ENCODE results near the gene GRP.
"Not testable (repeated sequence)": the region's sequence is repeated elsewhere in the genome, so short reads cannot be mapped to it uniquely, and the experiment has no call there.

GRP gene

DNA sequence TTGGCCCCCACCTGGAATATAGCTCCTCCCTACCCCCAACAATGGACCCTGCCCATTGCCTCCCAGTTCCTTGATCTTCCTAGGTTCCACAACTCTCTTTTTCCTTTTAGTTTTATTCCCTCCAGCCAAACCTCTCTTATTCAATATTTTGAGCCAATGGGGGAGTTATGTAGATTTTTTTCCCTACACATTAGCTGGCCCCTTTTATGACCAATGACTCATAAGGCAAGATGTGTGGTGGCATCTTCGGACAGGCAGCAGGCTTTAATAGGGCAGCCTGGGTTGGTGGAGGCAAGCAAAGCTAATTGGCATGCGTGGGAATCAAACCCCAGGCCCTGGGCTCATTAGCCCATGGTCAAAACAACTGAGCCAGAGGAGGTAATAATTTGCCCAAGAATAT, 9.2 kb downstream of the GRP start:
- DNase-seq = no peak

DNA sequence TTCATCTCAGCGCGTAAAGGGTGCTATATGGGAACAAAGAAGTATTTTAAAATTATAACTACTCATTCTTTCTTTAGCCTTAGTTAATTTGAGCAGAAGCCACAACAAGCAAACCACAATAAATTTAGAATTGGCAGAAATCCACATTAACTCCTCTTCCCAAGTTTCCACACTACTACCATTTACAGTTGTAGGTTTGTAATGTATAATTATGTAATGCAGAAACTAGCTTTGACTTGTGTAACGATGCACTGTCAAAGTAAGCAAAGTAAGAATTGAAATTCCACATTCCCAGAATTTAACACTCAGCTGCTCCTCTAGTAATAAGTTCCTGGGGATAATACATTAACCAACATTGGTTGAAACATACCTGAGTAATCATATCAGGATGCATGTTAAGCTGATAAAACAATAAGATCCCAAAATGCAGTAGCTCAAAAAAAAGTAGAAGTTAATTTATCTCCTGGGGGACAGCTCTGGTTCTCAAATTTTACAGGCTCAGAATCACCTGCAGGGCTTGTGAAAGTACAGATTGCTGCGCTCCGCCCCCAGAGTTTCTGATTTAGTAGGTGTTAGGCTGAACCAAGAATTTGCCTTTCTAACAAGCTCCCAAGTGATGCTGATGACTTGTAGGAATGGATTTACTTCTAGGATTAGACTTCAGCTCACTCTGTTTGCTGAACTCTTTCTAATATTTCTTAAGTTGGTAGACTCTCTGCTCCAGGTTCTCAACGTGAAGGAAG, 9.9 kb downstream of the GRP start:
- DNase-seq = no peak

DNA sequence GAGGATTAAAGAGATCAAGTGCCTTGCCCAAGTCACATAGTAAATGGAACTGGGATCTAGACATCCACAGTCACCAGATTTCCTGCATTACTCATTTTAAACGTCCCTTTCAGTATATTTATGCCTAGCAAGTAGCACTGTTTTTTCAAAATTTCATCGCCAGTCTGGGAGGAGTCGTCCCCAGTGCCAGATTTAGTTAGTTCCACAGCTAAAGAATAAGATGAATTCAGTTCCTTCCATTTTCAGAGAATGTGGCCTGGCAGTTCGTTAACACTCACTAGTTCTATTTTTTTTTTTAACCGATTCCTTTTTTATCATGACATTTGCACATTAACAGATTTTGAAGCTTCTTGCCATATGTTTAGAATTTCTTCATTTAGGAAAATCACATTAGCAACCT, 11.2 kb downstream of the GRP start:
- DNase-seq = no peak

DNA sequence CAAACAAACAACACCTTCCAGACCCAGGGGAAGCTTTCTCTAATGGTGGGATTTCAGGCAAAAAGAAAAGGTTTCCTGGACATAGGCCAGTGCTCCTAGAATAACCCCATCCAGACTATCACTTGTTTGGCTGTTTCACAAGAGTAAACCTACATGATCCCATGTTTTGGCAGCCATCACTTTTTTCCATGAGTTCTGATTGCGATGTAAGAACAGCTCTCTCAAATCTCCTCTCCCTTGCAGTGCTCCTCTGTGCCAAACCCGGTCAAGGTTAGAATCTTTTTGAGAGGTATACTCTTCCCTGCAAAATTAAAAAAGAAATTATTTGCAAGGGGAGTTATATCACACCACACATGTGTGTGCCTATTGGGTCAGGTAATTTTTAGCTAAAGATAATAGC, 11.9 kb downstream of the GRP start:
- no peak for DNase-seq

DNA sequence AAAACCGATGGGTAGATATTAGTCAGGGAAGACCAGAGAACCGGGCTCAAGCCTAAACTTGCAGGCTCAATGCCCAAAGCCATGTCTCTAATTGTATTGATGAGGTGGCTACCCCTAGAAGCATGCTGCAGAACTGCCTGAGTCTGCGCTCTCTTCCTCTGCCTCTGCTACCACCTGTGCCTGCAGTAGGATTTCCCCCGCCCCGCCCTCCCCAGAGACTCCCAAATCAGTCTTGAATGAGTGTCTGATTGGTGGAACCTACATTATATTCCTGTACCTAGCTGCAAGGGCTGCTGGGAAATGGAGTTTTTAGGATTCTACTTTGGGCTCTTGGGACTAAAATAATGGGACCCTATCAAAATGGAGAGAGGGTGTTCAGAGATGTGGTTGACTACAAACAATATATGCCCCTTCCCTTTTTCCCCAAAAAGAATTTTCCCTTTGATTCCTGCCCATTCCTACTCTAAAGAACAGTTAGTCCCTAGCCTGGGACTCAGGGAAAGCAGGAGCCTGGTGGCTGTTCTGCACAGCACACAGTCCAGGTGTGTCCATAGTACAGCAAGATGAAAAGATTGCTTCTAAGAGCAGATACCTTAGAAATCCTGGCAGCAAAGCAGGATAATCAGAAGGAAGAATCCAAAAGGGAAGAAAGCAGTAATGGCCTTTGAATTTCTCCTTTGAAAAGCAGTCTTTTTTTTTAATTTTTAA, 12.5 kb downstream of the GRP start:
- DNase-seq = no peak

DNA sequence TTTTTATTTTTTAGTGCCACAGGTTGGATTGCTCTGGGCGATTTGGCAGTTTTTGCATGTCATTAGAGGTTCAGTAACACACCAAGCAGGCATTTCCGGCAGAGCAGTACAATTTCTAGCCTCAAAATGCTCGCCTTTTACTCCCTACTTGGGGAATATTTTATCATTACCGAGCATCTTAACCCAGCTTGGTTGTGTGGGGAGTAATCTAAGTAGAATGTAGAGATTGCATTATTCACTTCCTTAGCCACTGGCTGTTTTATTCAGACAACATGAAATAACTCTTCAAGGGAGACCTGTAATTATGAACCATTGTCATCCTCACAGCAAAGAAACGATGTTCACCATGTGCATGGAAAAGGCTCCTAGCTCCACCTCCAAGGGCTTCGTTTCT, 13.1 kb downstream of the GRP start:
- no peak for DNase-seq

DNA sequence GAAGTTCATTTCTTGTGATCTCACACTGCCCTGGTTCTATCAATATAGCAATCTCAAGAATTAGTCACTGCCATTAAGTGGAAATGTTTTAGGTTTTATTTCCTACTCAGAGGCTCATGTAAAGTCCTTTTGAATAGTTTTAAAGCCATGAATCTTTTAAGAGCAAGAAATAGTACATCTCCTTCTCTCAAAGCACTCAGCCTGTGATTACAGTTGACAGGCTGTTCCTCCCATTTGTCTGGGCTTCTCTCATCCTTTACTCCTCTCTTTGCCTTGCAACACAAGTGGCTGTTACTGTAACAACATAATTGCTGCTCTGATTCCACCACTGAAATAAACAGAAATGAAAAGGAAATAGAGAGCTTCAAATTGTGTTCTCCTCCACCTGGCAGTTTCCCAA, 18.4 kb downstream of the GRP start:
- no peak for DNase-seq

DNA sequence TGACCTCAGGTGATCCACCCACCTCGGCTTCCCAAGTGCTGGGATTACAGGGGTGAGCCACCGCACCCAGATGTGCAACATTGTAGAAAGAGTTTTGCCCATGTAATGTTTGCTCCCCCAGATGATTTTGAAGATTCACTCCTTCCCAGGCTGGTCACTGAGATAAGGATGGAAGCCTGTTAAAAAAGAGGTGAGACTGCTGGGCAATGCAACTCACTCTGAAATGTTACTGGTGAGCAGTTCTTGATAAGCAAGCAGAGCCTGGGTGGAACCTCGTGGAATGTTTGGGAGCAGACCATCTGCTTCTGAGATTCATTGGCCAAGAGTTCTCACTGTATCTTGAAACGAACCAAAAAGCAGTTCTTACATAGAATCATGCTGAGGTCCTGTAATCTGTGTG, 19.7 kb downstream of the GRP start:
- no peak for DNase-seq

DNA sequence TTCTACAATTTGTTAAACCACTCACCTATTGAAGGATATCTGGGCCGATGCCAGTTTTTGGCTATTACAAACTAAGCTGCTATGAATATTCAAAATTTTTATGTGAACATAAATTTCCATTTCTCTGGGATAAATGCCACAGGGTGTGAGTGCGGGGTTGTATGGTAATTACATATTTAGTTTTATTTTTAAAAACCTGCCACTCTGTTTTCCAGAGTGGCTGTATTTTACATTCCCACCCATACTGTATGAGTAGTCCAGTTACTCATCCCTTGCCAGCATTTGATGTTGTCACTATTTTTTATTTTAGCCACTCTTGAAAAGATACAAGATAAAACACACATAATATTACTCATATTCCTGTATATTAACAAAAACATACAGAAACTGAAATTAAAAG, 22.9 kb downstream of the GRP start:
- no peak for DNase-seq

DNA sequence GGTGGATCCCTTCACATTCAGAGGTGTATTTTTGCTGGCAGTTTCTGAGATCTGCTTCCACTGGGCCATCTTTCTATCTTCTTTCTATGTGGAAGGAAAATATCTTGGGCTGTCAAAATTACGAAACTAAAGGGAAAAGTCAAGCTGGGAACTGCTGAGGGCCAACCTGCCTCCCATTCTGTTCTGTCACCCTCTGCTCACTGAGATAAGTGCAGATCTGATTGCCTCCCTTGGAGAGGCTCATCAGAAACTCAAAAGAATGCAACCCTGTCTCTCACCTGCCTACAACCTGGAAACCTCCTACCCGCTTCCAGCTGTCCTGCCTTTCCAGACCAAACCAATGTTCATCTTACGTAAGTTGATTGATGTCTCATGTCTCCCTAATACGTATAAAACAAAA, 26.8 kb downstream of the GRP start:
- no peak for DNase-seq

DNA sequence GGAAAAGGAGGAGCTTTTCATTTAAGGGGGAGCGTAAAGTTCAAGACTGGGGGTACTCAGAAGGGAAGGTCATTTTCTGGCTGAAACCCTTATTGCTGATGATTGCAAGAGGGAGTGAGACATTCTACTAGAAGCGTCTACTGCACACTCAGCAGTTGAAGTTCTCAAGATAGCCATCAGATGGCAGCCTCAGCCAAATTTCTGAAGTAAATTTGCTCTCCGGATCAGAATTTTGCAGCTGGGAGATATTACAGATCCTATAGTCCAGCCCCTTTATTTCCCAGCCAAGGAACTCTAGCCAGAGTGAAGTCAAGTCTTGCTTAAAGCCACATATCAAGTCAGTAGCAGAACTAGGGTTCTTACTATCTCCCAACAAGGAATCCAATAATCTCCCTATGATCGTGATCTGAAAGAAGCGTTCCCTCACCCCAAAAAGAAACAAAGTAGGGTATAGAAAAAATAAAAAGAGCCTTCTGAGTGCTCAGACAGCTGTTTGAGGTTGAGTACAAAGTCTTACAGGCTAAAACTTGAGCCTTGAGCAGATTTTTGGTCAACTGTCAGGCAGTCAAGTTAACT, 29.3 kb downstream of the GRP start:
- DNase-seq = peak; percentile 41

DNA sequence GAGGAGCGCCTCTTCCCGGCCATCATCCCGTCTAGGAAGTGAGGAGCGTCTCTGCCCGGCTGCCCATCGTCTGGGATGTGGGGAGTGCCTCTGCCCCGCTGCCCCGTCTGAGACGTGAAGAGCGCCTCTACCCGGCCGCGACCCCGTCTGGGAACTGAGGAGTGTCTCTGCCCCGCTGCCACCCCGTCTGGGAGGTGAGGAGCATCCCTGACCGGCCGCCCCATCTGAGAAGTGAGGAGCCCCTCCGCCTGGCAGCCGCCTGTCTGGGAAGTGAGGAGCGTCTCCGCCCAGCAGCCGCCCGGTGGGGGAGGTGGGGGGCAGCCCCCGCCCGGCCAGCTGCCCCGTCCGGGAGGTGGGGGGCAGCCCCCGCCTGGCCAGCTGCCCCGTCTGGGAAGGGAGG, 35.5 kb downstream of the GRP start:
- DNase-seq = not testable (repeated sequence)

DNA sequence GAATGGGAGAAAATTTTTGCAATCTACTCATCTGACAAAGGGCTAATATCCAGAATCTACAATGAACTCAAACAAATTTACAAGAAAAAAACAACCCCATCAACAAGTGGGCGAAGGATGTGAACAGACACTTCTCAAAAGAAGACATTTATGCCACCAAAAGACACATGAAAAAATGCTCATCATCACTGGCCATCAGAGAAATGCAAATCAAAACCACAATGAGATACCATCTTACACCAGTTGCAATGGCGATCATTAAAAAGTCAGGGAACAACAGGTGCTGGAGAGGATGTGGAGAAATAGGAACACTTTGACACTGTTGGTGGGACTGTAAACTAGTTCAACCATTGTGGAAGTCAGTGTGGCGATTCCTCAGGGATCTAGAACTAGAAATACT, 41.9 kb downstream of the GRP start:
- not testable (repeated sequence) for DNase-seq

DNA sequence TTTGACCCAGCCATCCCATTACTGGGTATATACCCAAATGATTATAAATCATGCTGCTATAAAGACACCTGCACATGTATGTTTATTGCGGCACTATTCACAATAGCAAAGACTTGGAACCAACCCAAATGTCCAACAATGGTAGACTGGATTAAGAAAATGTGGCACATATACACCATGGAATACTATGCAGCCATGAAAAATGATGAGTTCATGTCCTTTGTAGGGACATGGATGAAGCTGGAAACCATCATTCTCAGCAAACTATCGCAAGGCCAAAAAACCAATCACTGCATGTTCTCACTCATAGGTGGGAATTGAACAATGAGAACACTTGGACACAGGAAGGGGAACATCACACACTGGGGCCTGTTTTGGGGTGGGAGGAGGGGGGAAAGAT, 42.3 kb downstream of the GRP start:
- not testable (repeated sequence) for DNase-seq

DNA sequence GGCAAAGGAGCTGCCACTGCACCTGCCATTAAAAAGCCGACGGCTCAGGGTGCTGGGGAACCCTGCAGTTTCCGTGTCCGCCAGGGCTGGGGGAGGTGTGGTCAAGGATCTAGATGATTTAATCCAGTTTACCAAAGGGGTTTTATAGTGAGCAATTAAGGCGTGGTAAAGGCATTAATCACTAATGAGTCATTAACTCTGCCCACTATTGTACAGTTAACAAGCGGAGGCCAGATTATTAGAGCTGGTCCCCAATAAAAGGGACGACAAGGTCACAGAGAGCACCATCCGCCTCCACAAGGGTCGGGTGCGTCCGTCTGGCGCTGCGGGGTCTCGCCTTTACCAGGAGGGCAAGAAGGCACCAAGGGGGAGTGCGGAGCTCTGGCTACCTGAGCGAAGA, 43.7 kb downstream of the GRP start:
- DNase-seq = no peak

DNA sequence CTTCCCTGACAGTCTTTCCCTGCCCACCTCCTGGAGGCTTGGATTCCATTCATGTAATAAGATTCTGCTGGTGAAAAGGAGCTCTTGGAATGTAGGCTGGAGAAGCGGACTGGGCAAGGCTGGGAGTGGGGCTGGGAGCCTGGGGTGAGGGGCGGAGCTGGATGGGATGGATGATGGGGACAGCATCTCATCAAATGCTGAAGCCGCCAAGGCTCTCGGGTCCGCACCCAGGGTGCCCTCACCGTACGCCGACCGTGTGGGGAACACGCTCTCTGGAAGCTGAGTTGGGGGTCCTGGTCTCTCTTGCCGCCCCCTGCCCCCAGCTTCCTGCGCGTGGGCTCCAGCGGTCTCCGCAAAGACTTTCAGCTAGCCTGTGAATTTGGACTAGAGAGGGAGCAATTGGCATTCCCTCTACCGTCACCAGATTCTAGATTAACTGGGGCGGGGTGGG, 44.2 kb downstream of the GRP start:
- peak; percentile 19 for DNase-seq

DNA sequence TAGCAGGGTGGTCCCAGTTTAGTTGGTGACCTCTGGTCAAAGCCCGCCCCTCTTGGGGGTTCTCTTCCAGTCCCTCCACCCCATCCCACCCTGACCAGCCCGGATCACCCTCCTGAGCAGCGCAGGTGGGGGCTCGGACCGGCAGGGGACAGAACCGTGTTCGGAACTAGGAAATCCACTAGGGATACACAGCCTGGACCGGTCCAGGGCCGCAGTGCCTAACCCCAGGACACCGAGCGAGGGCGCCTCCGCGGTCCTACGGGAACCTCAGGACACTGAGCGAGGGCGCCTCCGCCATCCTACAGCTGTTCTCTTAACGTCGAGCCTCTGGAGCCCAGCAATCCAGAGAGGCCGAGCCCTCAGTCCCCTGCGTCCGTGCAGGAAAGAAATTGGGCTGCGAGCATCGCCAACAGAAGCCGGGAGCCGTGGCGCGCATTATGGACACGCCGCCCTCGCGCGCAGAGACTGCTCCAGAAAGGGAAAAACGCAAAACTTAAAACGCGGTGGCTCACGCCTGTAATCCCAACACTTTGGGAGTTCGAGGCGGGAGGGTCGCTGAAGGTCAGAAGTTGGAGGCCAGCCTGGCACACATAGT, 44.8 kb downstream of the GRP start:
- DNase-seq = peak; percentile 10

DNA sequence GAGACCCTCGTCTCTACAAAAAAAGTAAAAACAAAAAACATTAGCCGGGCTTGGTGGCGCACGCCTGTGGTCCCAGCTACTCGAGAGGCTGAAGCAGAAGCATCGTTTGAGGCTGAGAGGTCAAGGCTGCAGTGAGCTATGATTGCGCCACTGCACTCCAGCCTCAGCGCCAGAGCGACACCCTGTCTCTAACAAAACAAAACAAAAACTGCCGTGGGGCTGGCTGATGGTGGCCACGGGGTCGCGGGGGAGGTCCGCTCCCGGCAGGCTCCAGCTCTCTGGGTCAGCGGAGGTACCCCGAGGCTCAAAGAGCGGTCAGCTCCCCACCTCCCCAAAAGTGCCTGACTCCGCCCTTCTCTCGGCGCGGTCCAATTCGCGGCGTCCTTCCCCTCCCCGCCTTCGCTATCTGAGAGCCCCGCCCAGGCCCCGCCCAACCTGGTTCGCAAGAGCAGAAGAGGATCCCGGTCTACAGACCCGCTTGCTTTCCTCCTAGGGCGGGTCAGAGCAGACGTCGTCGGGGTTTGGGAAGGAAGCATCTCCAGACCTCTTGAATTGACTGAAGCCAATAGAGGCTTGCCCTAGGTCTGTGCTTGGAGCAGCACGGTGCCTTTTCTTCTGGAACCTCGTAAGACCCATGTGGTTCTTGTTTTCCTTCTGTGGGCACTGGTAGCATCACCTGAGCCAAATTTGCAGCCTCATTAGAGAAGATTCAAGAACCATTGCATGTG, 45.5 kb downstream of the GRP start:
- DNase-seq = peak; percentile 34

DNA sequence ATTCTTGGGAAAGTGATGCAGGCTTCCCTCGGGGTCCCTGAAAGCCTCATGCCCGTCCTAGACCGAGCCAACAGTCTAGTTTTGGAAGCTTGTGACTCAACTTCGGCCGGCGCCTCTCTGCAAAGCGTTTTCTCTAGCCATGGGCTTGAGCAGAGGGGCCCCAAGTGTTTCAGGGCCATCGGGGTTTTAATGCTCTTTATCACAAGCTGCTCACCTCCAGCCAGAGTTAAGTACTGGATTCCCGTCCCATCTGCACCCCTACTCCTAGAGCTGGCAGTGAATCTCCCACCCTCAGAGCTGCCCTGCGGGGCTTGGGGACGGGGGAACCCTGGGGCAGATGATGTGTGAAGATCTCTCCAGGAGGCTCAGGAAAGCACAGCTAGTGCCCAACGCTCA, 46.0 kb downstream of the GRP start:
- peak; percentile 10 for DNase-seq

DNA sequence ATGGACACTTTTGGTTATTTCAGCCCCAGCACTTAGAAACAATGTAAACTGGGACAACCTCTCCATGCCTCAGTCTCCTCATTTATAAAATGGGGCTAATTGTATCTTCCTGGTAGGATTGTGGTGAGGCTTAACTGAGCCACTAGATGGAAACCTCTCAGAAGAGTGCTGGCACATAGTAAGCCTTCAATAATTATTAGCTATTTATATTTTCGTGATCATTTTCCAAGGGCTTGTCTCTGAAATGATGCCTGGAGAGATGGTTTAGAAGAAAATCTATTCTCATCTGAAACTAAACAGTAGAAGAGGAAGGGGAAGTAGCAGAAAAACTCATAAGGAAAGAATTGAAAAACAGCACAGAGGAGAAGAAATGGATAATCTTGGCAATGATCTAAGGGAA, 46.5 kb downstream of the GRP start:
- DNase-seq = no peak

DNA sequence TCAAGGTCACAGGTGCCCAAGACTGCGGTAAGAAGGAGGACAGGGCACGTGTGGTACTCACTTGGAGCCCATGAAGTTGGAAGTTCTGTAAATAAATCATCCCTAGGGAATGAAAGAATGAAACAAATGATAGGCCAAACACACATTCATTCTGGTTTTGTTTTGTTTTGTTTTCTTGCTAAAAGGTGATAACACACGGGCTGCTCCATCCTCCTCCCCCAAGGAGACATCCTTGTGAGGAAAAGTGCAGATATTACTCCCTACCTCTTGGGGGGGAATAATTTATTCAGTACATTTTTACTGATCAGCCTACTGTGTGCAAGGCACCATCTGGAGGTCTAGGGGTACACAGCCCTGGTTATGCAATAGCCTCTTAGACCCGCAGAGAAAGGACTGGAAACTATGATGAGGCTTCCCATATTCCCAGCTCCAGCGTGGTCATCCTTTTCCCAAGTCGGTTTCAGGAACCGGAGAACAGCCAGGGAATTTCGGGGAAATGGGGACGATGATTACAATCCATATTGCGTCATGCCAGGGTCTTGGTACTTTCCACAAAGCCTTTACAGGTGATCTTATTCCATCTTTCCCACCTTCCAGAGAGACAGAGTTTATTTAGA, 47.0 kb downstream of the GRP start:
- no peak for DNase-seq

DNA sequence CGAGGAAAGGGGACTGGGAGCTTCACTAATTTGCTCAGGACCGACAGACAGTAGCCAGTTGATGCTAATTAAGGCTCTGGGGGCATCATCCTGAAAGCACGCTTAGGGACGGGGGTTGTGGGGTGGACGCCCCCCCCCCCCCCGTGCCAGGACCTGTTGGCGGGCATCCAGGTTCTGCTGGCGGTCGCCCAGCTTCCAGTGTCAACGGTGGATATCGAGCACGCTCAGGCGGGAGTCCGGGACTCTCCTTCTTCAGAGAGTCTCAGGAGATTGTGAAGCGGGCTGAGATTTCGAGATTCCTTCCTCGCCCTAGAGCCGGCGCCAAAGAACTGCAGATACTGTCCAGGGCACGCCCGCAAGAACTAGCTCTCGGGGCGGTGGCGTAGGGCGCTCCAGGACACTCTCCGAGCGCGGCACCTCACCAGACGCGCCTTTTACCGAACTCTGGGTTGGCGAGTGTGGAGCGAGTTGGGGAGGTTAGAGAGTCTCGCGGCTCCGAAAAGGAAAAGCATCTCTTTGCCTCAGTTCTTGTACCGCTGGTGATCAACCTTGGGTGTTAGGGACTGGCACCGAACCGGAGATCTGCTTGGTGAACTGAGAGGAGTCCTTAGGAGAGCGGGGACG, 47.7 kb downstream of the GRP start:
- peak; percentile 57 for DNase-seq
